ENCODE results near the gene UNCX. TPM values are rescaled to one million over a fixed set of nuclear protein-coding genes. Genes with fewer than 3 reads are reported as not detected.

Gene UNCX
- total and polyA plus RNA-seq, 2 of the 4 experiments (the other 2 are of a cell fraction), result not detected

DNA sequence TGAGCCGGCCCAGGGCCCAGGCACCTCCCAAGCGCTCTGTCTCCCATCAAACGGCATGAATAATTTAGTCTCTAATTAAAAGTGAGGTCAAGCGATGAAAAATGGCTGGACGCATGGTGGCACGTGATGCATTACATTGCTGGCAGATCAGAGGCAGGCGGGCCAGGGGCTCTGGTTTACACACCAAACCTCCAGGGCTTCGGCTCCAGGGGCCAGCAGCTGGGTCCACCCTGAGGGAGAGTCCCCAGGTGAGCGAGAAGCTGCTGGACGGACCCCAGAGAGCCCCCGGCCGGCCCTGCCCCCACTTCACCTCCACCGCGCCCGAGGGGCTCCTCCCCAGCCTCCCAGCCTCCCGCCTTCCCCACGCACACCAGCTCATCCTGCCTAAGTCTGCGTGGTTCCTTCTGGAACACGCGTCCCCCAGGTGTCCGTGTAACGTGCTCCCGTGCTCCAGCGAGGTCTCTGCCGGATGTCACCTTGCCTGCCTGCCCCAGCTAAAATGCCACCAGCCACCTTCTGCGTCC lies 23.2 kb downstream of the UNCX start:
- intact Hi-C loops (cut with micrococcal nuclease) (no loop called here), dilution Hi-C loops (cut with HindIII; ENCODE audit: low sequenced_read_pairs, unreplicated experiment) (no loop called here), in situ Hi-C loops (cut with MboI; ENCODE audit: low sequenced_read_pairs) (no loop called here)
- Histone ChIP-seq H2BK15ac (ENCODE audit: low read depth, low read length) (no peak overlapping the region), H4K20me1 (ENCODE audit: insufficient read depth, low read length) (peaks cover 5% of the 10 kb centered on the region; the same call in 1 of the 2 replicates), H4K5ac (ENCODE audit: low read depth, low read length) (no peak overlapping the region), H2AK9ac (replicated peaks; ENCODE audit: low read depth, low read length, poor library complexity) (no peak overlapping the region), H2BK20ac (ENCODE audit: low read depth, low read length) (no peak overlapping the region), H4K91ac (ENCODE audit: insufficient read depth, low read depth, low read length) (no peak overlapping the region), H3K9me3 (ENCODE audit: control insufficient read depth, insufficient read depth, low read length) (no peaks in the 10 kb centered on the region), H3K4me3 (ENCODE audit: insufficient read depth, low read depth, low read length) (no peak overlapping the region), H3K27ac (ENCODE audit: insufficient read depth, low read length) (no peak overlapping the region), H3K27me3 (ENCODE audit: control insufficient read depth, insufficient read depth, low read length) (peaks cover 82% of the 10 kb centered on the region), H3K79me1 (ENCODE audit: low read depth in 1 of 2, low read length in 2 of 2) (no peaks in the 10 kb centered on the region), H3K18ac (ENCODE audit: low read depth, low read length) (no peak overlapping the region), H3K4me1 (ENCODE audit: control insufficient read depth, insufficient read depth, low read length) (no peaks in the 10 kb centered on the region), H3K9me1 (ENCODE audit: insufficient read depth, low read length) (no peaks in the 10 kb centered on the region), H4K8ac (ENCODE audit: low read depth in 2 of 2, low read length in 2 of 2) (no peak overlapping the region), H2AFZ (replicated peaks; ENCODE audit: low read length, poor library complexity) (no peak overlapping the region), H3K4me2 (ENCODE audit: low read depth, low read length) (no peak overlapping the region), H3K23ac (ENCODE audit: low read depth, low read length) (no peak overlapping the region), H3K56ac (ENCODE audit: extremely low read depth, insufficient read depth, low read length) (no peak overlapping the region), H2BK5ac (ENCODE audit: low read depth, low read length, poor library complexity, severe bottlenecking) (no peak overlapping the region), H3K4ac (ENCODE audit: low read depth, low read length) (no peak overlapping the region), H2AK5ac (ENCODE audit: low read depth, low read length) (no peak overlapping the region), H3K9ac (ENCODE audit: low read depth, low read length) (no peak overlapping the region), H3K36me3 (ENCODE audit: control insufficient read depth, insufficient read depth, low read length) (no peaks in the 10 kb centered on the region), H2BK120ac (ENCODE audit: low read depth, low read length) (no peak overlapping the region), H3K14ac (replicated peaks; ENCODE audit: low read depth, low read length) (no peak overlapping the region)
- 48% methylated on average over 17 of the region's 26 CpGs; no CpG with 5 or more reads in 1 of the 2 experiments for WGBS, 2 experiments (ENCODE audit: extremely low coverage in 2 of 2, insufficient read length in 1 of 2)
- BruUV-seq (replicated peaks), result no TSS peak
- DNase-seq (no peak), ATAC-seq (ENCODE audit: low read depth) (no peak)
- TF ChIP-seq CHD1 (IDR thresholded peaks at IDR 0.05; ENCODE audit: low read depth, low read length) (no peak), RAD21 (IDR thresholded peaks at IDR 0.05; ENCODE audit: low read length) (no peak), NFE2L2 (IDR thresholded peaks at IDR 0.05; ENCODE audit: low read depth, low read length) (no peak), BHLHE40 (IDR thresholded peaks at IDR 0.05; ENCODE audit: low read depth, low read length) (no peak), MAZ (IDR thresholded peaks at IDR 0.05; ENCODE audit: borderline replicate concordance, low read depth, low read length) (no peak), MXI1 (IDR thresholded peaks at IDR 0.05; ENCODE audit: borderline replicate concordance, low read depth, low read length) (no peak), POLR2A (IDR thresholded peaks at IDR 0.05; ENCODE audit: low read depth, low read length) (no peak), FOS (IDR thresholded peaks at IDR 0.05; ENCODE audit: low read depth, low read length) (no peak), MAFK (IDR thresholded peaks at IDR 0.05; ENCODE audit: low read depth, low read length) (no peak), SMC3 (IDR thresholded peaks at IDR 0.05; ENCODE audit: low read depth, low read length) (no peak), CEBPB (IDR thresholded peaks at IDR 0.05; ENCODE audit: low read depth, low read length) (no peak), RFX5 (IDR thresholded peaks at IDR 0.05; ENCODE audit: low read depth, low read length) (no peak), RCOR1 (IDR thresholded peaks at IDR 0.05; ENCODE audit: insufficient replicate concordance, low read length) (no peak)
- TF ChIP-seq, protein P1, sequence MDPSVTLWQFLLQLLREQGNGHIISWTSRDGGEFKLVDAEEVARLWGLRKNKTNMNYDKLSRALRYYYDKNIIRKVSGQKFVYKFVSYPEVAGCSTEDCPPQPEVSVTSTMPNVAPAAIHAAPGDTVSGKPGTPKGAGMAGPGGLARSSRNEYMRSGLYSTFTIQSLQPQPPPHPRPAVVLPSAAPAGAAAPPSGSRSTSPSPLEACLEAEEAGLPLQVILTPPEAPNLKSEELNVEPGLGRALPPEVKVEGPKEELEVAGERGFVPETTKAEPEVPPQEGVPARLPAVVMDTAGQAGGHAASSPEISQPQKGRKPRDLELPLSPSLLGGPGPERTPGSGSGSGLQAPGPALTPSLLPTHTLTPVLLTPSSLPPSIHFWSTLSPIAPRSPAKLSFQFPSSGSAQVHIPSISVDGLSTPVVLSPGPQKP (IDR thresholded peaks at IDR 0.05; ENCODE audit: borderline replicate concordance, low read depth, low read length), result no peak
- TF ChIP-seq, protein P2, sequence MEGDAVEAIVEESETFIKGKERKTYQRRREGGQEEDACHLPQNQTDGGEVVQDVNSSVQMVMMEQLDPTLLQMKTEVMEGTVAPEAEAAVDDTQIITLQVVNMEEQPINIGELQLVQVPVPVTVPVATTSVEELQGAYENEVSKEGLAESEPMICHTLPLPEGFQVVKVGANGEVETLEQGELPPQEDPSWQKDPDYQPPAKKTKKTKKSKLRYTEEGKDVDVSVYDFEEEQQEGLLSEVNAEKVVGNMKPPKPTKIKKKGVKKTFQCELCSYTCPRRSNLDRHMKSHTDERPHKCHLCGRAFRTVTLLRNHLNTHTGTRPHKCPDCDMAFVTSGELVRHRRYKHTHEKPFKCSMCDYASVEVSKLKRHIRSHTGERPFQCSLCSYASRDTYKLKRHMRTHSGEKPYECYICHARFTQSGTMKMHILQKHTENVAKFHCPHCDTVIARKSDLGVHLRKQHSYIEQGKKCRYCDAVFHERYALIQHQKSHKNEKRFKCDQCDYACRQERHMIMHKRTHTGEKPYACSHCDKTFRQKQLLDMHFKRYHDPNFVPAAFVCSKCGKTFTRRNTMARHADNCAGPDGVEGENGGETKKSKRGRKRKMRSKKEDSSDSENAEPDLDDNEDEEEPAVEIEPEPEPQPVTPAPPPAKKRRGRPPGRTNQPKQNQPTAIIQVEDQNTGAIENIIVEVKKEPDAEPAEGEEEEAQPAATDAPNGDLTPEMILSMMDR (conservative IDR thresholded peaks at IDR 0.05; ENCODE audit: low read depth, low read length), result no peak
- TF ChIP-seq, protein P3, sequence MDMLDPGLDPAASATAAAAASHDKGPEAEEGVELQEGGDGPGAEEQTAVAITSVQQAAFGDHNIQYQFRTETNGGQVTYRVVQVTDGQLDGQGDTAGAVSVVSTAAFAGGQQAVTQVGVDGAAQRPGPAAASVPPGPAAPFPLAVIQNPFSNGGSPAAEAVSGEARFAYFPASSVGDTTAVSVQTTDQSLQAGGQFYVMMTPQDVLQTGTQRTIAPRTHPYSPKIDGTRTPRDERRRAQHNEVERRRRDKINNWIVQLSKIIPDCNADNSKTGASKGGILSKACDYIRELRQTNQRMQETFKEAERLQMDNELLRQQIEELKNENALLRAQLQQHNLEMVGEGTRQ (IDR thresholded peaks at IDR 0.05; ENCODE audit: low read depth, low read length), result no peak
- ChIA-PET POLR2A (ENCODE audit: unreplicated experiment) (no interaction called here), CTCF (no interaction called here)

Measured in IMR-90 (cell line).